ENCODE data around the gene CAVIN2.

Gene CAVIN2

DNA sequence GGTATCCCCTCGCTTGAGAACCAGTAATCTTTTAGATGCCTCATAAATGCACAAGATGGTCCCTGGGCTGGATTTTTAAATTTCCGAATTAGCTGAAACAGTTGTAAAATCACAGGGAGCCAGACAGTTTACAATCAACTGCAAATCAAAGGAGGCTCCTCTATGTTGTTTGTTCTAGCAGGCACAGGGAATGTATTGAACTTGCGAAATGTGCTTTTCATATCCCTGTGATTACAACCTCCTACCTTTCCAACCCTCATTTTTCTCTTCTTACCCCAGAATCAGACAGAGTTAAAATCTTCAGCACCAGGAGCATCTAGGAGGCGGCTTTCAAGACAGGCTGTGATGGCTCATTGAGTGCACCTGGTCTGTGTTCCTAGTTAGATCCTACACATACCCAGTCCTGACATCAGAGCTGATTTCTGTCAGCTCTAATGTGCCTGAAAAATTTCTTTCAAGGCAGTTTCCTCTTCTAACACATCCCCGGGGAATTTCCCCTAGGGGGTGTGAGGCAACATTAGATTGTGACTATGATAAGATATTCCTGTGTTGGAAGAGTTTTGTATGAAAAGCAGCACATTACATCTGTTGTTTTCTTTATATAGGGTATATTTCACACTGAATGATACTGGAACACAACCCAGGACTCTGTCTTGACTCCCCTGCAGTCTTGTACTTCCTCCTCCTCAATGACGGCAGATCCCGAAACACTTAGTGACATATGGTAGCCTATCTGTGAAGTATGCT is 17.9 kb upstream of the CAVIN2 start:
- no peak for DNase-seq

DNA sequence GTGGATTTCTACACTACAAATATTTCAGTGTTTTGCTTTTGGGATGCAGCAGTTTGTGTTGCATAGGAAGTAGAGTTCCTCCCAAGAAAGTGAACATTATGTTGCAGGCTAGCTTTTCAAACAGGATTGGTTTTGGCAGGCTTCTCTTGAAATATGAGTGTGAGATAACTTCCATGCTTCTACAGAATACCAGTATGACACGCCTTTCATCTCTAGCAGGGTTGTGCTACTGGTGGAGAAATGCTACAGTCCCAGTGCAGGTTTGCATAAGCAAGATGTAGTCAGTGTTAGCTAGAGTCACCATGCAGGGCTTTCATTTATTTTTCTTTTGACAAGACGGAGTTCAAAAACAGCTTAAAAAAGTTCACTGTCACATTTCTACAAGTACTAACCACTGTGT is 17.1 kb upstream of the CAVIN2 start:
- no peak for DNase-seq

DNA sequence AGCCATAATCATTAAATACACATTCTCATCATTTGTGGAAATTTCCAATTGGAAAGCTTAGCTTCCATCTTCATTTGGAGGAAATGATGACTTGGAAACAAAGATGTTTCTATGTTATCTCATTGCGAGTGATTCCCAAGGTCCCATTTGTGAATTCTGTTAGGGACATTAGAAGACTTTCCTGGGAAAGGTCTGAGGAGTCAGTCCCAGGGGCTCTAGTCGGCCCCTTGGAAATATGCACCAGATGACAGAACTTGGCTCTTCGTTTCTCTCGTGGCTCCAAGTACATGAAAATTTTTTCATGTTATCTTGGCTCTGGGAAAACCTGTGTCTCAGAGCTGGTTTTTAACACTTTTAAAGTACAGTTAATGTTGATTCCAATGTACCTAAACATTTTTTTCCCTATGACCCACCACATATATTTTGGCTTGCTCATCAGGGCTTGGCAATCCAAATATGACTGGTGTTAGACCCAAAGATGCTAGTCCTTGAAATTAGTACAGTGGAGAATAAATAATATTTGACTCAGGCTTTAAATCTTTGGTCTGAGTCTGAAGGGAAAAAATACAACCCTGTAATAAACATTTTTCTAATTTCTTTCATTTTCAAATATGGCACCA is 15.4 kb upstream of the CAVIN2 start:
- DNase-seq: no peak

DNA sequence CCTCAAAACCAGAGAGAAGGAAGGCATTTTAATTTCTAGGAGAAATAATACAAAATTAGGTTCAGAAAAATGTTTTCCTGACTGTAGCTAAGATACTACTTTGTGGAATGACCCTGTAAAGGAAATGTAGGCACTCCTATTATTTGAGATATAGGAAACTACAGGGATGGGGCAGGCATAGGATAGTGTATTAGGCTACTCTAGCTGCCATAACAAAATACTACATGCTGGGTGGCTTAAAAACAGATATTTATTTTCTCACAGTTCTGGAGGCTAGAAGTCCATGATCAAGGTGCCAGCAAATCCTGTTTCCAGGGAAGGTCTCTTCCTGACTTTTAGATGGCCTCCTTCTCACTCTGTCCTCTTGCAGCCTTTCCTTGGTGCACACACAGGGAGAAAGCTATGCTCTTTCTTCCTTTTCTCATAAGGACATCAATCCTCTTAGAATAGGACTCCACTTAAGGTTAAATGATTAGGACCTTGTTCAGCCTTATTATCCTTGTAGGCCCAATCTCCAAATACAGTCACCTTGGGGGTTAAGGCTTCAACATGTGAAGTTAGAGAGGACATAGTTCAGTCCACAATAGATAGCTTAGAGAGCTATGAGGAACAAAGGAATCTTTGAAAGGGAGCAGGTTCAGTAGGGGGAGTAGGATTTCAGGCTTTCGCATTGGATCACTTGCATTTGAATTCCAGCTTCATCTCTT is 14.0 kb upstream of the CAVIN2 start:
- no peak for DNase-seq

DNA sequence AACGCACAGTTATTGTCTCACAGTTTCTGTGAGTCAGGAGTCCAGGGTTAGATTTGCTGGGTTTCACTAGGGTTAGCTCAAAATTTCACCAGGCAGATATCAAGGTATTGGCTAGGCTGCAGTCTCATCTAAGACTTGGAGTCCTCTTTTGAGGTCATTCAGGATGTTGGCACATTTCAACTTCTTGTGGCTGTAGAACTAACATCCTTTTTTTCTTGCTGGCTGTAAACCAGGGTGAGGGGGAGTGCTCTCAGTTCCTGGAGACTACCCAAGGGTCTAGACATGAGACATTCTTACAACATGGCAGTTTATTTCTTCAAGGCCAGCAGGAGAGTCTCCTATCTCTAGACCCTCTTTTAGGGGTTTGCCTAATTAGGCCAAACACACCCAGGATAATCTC is 12.8 kb upstream of the CAVIN2 start:
- no peak for DNase-seq

DNA sequence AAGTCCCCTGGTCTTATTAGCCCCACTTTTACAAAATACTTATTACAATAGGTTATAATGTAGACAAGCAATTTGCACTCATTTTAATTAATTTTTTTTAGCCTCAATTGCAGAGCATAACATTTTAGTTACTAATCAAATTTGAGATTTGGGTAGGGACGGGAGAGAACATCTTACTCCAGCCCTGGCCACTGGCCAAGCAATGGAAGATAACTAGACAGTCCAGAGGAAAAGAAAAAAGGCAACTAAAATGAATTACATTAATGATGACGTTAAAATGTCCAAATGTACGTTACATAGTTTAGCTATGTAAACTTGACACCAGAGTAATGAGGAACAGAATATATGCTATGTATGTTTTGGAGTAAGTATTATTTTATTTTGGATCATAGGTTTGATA is 11.0 kb upstream of the CAVIN2 start:
- DNase-seq: no peak

DNA sequence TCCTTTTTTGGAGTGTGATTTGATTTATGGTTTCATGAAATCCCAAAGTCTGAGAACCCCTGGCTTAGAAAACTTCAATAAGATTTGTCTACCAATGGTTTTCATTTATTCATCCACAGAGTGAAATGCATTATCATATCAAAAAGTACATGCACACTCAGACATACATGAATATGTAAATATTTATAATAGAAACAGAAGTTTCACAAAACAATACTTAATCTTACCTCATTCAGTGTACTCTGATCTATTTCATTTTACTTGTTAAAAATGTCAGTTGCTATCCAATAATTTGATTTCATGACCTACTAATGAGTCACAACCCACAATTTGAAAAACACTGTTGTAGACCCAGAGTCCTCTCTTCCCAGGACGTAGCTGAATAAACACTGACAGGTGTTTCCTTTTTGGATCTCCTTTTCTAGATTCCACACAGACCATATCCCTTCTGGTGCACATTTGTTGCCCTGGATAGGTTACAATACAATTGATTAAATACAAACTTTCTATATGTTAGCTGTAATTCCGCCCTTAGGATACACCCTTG is 10.4 kb upstream of the CAVIN2 start:
- no peak for DNase-seq

DNA sequence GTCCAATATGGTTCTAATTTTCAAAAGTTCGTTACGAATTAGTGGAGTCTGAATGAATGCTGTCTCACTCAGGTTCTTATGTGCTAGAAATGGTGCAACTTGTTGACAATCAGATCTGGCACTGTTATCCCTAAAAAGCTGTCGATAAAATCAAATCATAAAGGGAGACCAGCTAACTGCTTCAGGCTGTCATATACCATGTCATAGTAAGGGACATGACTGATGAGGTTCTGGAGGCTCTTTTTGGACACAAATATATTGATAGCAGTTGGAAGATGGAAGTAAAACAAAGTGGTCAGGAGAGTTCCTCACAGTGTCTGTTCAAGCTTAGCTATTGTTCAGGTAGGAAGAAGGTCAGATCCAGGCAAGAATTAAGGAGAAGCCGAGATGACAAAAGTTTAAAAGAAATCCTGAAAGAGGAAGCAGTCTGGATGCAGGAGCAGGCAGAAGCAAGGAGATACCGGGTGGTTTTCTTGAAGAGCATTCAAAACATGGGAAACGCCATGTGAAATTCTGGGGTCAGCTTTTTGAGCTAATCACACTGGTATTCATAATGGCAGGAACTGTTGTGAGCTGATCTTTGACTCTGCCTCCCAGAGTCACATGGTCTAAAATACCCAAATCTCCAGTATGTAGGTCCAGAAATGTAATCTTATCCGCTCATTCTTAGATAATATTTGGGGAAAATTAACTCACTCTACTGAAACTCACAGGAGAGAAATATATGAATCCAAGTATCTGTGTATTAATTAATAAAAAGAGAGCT is 9.4 kb upstream of the CAVIN2 start:
- DNase-seq: no peak

DNA sequence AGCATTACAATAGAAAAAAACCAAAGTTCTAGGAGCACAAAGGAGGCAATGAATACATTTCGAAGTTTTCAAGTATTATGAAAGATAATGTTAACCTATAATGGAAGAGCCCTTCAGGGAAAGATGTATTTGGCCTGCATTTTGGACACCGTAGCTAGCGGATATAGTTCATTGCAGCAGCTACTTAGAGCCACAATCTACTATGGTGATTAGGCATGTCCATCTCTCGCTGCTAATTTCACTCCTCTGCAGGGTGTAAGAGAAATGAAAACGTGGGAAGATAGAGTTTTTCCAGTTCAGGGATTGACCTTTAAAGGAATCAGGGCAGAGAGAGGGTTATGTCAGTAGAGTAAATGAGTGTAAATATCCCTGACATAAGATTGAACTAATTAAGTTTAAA is 8.5 kb upstream of the CAVIN2 start:
- no peak for DNase-seq

DNA sequence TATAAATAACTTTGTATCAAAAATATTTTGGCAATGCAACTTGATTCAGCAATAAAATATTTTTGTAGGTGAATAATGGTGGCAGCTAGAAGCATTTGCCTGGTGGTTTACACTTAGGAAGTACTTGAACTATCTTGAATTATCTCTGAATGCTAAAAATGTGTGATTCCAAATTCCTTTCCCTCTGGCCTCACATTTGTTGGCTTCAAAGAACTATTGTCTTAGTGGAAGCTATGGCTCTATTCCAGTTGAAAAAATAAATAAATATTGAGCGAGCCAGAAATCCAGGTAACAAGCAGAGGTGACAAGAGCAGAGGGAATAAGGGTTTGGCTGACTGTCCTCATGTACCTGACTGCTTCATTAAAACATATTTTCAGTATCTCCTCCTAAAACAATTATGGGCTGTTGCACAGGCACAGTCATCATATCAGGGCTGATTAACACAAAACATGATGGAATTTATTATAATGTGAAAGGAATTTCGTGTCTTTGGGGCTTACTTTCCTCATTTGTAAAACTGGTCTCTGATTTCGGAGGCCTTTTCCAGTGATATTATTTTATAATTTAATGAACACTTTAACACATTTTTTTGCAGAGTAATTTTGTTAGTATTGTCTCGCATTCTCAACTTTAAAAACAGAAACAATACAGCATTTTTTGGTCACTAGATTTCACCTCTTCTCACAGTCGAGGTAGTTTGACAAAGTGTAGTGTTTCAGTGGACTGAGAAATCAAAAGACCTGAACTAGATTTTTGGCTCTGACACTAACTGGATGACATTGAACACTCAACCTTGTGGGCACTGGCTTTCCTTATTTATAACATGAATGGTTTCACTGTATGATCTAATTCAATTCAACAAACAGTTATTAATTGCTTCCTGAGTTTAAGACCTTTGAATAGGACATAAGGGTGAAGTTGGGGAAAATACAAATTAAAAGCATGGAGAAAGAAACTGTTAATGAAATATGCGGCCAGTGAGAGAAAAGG is 7.8 kb upstream of the CAVIN2 start:
- no peak for DNase-seq

DNA sequence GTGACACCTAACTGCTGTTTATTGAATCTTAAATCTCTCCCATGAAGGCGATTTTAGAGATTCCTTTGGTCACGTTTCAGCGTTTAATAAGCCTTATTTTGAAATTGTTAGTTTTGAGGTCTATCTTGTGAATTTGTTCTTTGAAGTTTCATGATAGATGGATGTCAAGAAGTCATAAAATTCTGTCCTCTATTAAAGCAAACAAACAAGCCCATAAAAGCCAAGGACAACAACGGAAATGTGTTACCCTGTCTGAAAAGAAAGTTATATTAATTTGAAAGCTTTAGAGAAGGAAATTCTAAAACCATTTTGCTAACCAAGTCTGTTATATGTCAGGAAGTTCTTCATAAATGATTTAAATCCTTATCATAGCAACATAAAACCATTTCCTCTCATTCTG is 7.0 kb upstream of the CAVIN2 start:
- DNase-seq: no peak

DNA sequence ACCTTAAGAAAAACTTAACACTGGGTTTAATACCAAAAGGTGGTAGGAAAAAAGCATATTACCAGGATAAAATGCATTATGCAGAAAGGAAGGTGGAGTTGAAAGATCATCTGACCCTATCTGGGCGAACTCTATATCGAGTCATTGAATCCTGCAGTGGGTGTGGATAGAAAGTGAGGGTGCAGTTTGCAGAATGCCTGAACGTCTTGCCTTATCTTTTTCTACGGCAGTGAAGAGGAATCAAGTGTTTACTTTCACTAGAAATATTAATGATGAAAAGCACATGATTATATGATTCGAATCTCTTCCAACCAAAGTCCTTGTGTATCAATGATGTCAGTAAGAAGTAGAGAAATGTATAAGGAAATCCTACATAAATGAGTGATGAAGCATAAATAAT is 4.3 kb upstream of the CAVIN2 start:
- no peak for DNase-seq

DNA sequence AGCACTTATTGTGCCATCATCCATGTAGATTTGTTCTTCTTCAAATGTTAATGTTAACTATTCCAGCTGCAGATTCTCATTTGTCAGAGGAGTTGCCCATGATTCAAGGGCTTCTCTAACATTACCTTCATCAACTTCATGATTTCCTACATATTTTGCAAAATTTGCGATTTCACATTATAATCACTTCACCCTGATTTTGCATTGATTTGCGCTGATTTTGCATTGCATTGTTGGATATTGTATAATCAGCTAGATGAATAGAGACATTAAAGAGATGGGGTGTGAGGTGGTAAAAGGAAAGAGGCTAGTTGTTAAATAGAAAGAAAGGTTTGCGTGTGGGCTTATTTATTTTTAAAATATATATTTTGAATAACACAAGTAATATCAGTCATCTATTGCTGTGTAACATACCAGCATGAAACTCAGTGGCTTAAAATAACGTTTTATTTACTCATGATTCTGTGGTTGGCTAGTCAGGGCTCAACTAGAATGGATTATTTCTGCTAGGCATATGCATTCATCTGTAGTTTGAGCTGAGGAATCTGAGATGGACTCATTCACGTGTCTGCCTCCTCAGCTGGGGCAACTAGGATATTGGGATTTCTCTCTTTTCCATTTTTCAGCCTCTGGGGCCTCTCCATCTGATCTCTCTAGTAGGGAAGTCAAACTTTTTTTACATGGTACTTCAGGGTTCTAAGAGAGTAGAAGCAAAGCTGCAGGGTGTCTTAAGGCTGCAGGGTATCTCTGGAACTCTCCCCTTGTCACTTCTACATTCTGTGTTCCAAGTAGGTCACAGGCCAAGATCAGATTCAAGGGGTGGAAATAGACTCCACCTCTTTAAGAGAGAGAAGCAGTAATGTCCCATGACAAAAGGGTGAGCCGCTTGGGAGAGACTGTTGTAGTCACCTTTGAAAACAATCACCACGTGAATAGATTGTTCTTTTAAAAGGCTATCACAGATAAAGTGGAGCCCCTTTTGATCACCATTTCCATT is 2.2 kb upstream of the CAVIN2 start:
- DNase-seq: no peak

DNA sequence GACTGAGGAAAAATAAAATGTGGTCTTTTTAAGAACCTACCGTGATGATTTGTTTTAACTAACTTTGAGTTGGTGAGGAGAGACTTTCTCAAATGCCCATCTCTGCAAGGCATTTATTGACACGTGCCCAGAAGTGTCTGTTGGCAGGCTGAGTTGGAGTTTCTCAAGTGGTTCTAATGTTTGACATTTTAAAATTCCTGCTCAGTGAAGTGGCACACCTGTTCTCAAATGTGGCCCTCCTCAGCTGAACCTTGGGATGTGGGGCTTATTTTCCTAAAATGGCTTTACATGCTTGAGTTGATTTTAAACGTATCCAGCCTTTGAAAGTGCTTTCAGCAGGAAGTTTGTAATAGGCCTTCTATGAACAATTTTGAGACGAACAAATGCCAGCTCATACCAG is 876 bp upstream of the CAVIN2 start:
- DNase-seq: no peak

DNA sequence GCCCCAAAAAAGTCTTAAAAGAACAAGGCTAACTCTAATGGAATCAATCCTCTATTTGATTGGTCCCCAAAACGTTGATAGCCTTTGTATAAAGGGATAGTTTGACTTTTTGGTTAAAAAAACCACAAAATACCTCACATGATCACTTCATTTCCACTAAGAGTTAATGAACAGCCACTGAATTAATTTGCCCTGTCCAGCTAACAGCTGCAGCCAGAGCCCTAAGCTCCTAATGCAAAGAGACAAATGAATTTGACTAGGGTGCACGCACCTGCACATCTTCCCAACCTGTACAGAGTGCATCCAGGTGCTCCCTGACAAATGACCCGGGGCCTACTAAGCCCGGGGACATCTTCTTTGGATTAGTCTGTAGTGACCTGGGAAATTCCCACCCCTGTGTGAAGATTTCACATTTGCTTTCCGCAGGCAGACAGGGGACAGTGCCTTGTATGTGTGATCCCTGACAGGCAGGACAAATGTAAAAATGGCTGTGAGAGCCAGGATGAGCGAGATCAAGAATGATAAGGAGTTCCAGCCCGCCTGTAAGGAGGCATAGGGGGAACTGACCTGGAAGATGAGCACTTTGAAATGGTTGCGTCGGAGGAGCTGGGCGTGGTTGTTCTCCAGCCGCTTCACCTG is 893 bp downstream of the CAVIN2 start:
- DNase-seq: no peak

DNA sequence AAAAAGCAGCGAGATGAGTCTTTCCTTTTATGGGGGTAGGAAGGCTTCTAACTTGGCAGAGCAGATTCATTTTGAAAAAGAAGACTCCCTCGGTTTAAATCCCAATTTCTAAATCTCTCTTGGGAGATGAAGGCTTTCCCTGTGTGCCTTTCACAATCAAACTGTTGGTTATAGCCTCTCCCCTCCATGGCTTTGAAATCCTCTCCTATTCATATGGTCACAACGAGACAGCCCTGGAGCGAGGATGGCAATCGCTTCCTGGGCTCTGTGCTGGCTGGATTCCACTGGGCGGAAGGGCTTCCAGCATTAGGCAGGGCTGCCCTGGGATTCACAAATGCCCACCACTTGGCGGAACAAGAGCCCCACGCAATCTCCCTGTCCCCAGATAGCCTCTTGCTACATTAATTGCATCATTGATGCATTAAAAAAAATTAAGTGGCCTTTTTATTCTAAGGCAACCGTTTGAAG is 1.6 kb downstream of the CAVIN2 start:
- no peak for DNase-seq

DNA sequence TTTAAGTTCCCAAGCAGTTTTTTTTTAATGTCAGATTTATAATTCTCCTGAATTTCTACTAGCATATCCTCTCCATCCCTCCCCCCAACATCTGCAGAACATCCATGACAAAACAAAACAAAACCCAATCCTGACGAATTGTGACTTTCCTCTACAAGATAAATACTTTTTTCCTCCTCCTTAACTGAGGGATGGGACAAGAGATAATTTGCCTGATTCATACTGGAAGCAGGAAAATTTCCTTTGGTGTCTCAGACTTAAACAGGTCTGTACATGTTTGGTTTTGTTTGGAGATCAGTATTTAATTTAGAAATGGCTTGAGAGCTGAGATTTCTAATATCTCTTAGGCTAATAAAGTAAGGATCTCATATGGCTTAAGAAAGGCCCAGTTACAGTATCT is 2.2 kb downstream of the CAVIN2 start:
- DNase-seq: no peak

DNA sequence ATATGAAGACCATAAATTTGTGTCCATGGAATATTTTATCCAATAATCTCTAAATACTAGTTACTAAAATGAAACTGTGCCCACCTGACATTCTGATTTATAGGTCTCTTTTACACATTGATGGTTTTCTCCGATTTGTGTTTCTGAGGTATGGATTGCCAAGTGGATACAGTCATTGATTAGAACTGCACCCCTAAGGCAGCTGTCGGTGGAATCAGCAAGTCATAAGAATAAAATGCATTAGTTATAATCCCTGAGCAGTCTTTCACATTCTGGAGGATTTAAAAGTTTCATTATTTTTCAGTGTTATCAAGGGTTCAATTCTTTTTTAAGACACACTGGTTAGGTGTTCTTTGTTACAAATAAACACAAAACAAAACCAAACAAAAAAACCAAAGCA is 6.0 kb downstream of the CAVIN2 start:
- no peak for DNase-seq

DNA sequence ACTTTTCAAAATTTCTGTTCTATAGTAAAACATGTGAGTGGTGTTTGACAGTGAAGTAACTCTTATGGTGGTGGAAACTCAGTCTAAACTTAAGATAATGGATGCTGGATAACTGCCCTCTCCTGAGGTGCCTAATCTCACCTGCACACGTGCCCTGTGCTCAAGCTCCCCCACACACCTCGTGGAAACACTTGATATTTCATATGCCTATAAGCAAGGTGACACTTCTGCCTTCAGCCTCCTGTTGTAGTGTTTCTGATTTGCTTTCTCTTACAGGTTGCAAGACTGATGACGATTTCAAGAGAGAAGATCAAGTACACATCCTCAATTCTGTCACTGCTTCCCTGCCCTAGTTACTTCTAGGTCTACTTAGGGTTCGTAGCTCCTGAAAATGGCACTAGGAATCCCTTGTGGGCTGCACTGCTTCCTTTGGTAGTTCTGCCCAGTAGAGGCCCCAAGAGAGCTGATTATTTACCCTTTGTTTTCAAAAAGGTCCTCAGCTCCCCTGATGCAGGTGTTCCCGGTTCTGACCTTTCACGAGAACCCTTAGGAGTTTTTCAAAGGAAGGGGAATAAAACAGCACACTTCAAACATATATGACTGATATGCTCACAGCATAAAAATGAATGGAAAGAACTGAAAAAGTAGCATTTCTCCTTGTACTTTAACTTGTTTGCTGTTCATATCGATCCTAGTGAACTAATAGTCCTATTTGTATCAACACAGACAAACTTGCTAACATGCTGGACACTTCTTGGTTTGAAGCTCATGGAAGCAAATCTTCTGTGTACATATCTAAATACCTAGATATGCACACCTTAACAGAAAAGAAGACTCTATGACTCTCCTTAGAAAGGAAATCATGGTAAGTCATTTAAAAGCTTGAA is 6.7 kb downstream of the CAVIN2 start:
- DNase-seq: no peak

Measured in CD4-positive, alpha-beta T cell treated with Interleukin-12 subunit alpha and Interleukin-12 subunit beta, for 1 hour (primary cell).